NB4 (cell line): ENCODE data around the gene FOXP1.

Experiments used
- POLR2A ChIP-seq: IDR thresholded peaks from 2 replicates; pipeline ENCODE4 v1.6.1; 2011; ENCODE audit warnings: mild to moderate bottlenecking; ENCODE audit not compliant: insufficient read length; ENCODE audit errors: extremely low read depth
- TF ChIP-seq, protein P1 (sequence below): IDR thresholded peaks from one replicate; pipeline ENCODE4 v1.5.1; 2012; ENCODE audit warnings: low read depth, low read length
- TF ChIP-seq, protein P2 (sequence below): IDR thresholded peaks from 2 replicates; pipeline ENCODE4 v1.6.1; 2011; ENCODE audit warnings: low read depth, low read length

DNA sequence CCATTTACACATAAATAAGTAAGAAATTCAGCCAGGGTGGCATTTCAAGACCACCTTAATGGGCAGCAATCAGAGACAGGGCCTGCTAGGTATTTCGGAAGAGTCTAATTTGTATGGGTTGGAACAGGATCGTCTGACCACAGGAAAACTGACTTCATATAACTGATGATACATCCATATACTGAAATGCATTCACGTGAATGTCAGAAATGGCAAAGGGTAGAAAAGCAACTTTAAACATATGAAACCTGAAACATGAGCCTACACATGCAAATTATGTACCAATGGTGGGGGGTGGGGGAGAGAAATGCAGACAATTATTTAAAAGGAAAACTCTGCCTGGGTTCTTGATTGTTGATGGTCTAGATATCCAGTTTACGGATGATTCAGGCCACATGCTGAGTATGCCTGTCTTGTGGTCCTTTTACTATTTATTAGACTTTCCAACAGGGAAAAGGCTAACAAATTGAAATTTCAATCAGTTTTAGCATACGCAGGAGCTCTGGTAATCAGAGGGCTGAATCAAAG lies 582.2 kb downstream of the FOXP1 start:
- TF ChIP-seq, protein P1, sequence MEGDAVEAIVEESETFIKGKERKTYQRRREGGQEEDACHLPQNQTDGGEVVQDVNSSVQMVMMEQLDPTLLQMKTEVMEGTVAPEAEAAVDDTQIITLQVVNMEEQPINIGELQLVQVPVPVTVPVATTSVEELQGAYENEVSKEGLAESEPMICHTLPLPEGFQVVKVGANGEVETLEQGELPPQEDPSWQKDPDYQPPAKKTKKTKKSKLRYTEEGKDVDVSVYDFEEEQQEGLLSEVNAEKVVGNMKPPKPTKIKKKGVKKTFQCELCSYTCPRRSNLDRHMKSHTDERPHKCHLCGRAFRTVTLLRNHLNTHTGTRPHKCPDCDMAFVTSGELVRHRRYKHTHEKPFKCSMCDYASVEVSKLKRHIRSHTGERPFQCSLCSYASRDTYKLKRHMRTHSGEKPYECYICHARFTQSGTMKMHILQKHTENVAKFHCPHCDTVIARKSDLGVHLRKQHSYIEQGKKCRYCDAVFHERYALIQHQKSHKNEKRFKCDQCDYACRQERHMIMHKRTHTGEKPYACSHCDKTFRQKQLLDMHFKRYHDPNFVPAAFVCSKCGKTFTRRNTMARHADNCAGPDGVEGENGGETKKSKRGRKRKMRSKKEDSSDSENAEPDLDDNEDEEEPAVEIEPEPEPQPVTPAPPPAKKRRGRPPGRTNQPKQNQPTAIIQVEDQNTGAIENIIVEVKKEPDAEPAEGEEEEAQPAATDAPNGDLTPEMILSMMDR = no peak
- TF ChIP-seq, protein P2, sequence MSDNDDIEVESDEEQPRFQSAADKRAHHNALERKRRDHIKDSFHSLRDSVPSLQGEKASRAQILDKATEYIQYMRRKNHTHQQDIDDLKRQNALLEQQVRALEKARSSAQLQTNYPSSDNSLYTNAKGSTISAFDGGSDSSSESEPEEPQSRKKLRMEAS = no peak
- TF ChIP-seq POLR2A = no peak
